ENCODE data around the gene SOX1.

The SOX1 gene

GRCh38 chr13:112072534-112073244 lies 5.7 kb downstream of the SOX1 start:
- DNase-seq (ENCODE audit: low read depth): no peak

- DNase-seq (ENCODE audit: low read depth): no peak
These were observed 6.5 kb downstream of the SOX1 start for GRCh38 chr13:112073245-112074138.

GRCh38 chr13:112074139-112074865 lies 7.4 kb downstream of the SOX1 start:
- no peak for DNase-seq (ENCODE audit: low read depth)

GRCh38 chr13:112077729-112078128 lies 10.8 kb downstream of the SOX1 start:
- no peak for DNase-seq (ENCODE audit: low read depth)

- DNase-seq (ENCODE audit: low read depth): no peak
These were observed 11.3 kb downstream of the SOX1 start for GRCh38 chr13:112078216-112078615.

- no peak for DNase-seq (ENCODE audit: low read depth)
These were observed 12.1 kb downstream of the SOX1 start for GRCh38 chr13:112078879-112079531.

GRCh38 chr13:112079696-112080095 lies 12.7 kb downstream of the SOX1 start:
- no peak for DNase-seq (ENCODE audit: low read depth)

GRCh38 chr13:112083971-112084370 lies 17.0 kb downstream of the SOX1 start:
- no peak for DNase-seq (ENCODE audit: low read depth)

- no peak for DNase-seq (ENCODE audit: low read depth)
These were observed 25.5 kb downstream of the SOX1 start for GRCh38 chr13:112092453-112092852.

GRCh38 chr13:112095354-112095753 lies 28.4 kb downstream of the SOX1 start:
- no peak for DNase-seq (ENCODE audit: low read depth)

GRCh38 chr13:112096959-112097358 lies 30.0 kb downstream of the SOX1 start:
- no peak for DNase-seq (ENCODE audit: low read depth)

GRCh38 chr13:112097770-112098169 lies 30.8 kb downstream of the SOX1 start:
- no peak for DNase-seq (ENCODE audit: low read depth)

GRCh38 chr13:112098699-112099098 lies 31.8 kb downstream of the SOX1 start:
- no peak for DNase-seq (ENCODE audit: low read depth)

- DNase-seq (ENCODE audit: low read depth): no peak
These were observed 34.5 kb downstream of the SOX1 start for GRCh38 chr13:112101360-112101930.

GRCh38 chr13:112102243-112102642 lies 35.3 kb downstream of the SOX1 start:
- DNase-seq (ENCODE audit: low read depth): no peak

GRCh38 chr13:112103260-112103838 lies 36.4 kb downstream of the SOX1 start:
- DNase-seq (ENCODE audit: low read depth): no peak

- DNase-seq (ENCODE audit: low read depth): no peak
These were observed 37.3 kb downstream of the SOX1 start for GRCh38 chr13:112103961-112104880.

GRCh38 chr13:112104881-112105234 lies 37.9 kb downstream of the SOX1 start:
- DNase-seq (ENCODE audit: low read depth): no peak

- no peak for DNase-seq (ENCODE audit: low read depth)
These were observed 38.3 kb downstream of the SOX1 start for GRCh38 chr13:112105244-112105681.

GRCh38 chr13:112105892-112106291 lies 38.9 kb downstream of the SOX1 start:
- no peak for DNase-seq (ENCODE audit: low read depth)

All from activated T-cell treated with anti-CD3 and anti-CD28 coated beads for 1 hour (primary cell).